CD4-positive, alpha-beta T cell treated with Interleukin-1 beta for 1 hour (primary cell): Measurements from ENCODE around the gene SPSB3.
"Not testable (repeated sequence)": the region's sequence is repeated elsewhere in the genome, so short reads cannot be mapped to it uniquely, and the experiment has no call there.

Experiments
- DNase-seq, 2 donors: peaks; one replicate each; pipeline ENCODE4 v3.0.0-alpha.2; 2020 to 2022

Gene SPSB3

GRCh38 chr16:1734816-1735215 is 47.6 kb downstream of the SPSB3 start:
- DNase-seq = no peak

- DNase-seq = no peak
Observed at GRCh38 chr16:1734123-1734522, 48.2 kb downstream of the SPSB3 start.

GRCh38 chr16:1732551-1732987 is 49.8 kb downstream of the SPSB3 start:
- not testable (repeated sequence) for DNase-seq

- no peak for DNase-seq
Observed at GRCh38 chr16:1732071-1732470, 50.3 kb downstream of the SPSB3 start.

GRCh38 chr16:1731603-1732002 is 50.8 kb downstream of the SPSB3 start:
- no peak for DNase-seq

GRCh38 chr16:1731073-1731472 is 51.3 kb downstream of the SPSB3 start:
- DNase-seq = no peak

- no peak for DNase-seq
Observed at GRCh38 chr16:1729445-1729844, 52.9 kb downstream of the SPSB3 start.

- DNase-seq = no peak
Observed at GRCh38 chr16:1729026-1729425, 53.3 kb downstream of the SPSB3 start.

- no peak for DNase-seq
Observed at GRCh38 chr16:1727651-1728624, 54.4 kb downstream of the SPSB3 start.
